Vagina (tissue), 2 donors: ENCODE measurements around the gene CRAMP1.
"Not testable (repeated sequence)": the region's sequence is repeated elsewhere in the genome, so short reads cannot be mapped to it uniquely, and the experiment has no call there.

Experiments
- POLR2A ChIP-seq, 2 donors: fragments of 450-650 bp; IDR thresholded peaks; one replicate each; pipeline ENCODE4 v1.6.1; 2017; ENCODE audit warnings: antibody characterized with exemption in 2 of 2, mild to moderate bottlenecking in 2 of 2, moderate library complexity in 2 of 2
- POLR2AphosphoS5 ChIP-seq, 2 donors: sonication (generic); formaldehyde crosslinking; IDR thresholded peaks; one replicate each; pipeline ENCODE4 v1.9.0; 2017; ENCODE audit warnings: antibody characterized with exemption in 2 of 2, mild to moderate bottlenecking in 2 of 2, low read depth in 1 of 2; ENCODE audit not compliant: insufficient read depth in 1 of 2
- TF ChIP-seq, protein P1 (sequence below), 3 experiments: fragments of 450-650 bp in 2 of 3; fragments of 200-600 bp in 1 of 3; sonication (generic) in 1 of 3; IDR thresholded peaks; one replicate each; pipeline ENCODE4 v1.5.1; 2017 to 2019; ENCODE audit warnings: antibody characterized with exemption in 3 of 3, mild to moderate bottlenecking in 2 of 3, moderate library complexity in 2 of 3

- TF ChIP-seq, protein P1, sequence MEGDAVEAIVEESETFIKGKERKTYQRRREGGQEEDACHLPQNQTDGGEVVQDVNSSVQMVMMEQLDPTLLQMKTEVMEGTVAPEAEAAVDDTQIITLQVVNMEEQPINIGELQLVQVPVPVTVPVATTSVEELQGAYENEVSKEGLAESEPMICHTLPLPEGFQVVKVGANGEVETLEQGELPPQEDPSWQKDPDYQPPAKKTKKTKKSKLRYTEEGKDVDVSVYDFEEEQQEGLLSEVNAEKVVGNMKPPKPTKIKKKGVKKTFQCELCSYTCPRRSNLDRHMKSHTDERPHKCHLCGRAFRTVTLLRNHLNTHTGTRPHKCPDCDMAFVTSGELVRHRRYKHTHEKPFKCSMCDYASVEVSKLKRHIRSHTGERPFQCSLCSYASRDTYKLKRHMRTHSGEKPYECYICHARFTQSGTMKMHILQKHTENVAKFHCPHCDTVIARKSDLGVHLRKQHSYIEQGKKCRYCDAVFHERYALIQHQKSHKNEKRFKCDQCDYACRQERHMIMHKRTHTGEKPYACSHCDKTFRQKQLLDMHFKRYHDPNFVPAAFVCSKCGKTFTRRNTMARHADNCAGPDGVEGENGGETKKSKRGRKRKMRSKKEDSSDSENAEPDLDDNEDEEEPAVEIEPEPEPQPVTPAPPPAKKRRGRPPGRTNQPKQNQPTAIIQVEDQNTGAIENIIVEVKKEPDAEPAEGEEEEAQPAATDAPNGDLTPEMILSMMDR (IDR thresholded peaks at IDR 0.05) = not testable (repeated sequence)
- TF ChIP-seq POLR2AphosphoS5 (IDR thresholded peaks at IDR 0.05; ENCODE audit: insufficient read depth in 1 of 2, low read depth in 1 of 2); POLR2A (IDR thresholded peaks at IDR 0.05): not testable (repeated sequence)
Observed at GRCh38 chr16:1705324-1705687, 93.1 kb downstream of the CRAMP1 start.
